Measurements from ENCODE around the gene EEF1G. TPM values are rescaled to one million over a fixed set of nuclear protein-coding genes. Genes with fewer than 3 reads are reported as not detected.

The EEF1G gene
- total and polyA plus RNA-seq, 9 of the 15 experiments (the other 6 are each of a cell fraction or from before 2014, with no cell fraction given), result 985 to 2,349 (median 2,035) TPM

GRCh38 chr11:62593434-62594044 lies 19.8 kb upstream of the EEF1G start (continued):
- TF ChIP-seq, protein P1, sequence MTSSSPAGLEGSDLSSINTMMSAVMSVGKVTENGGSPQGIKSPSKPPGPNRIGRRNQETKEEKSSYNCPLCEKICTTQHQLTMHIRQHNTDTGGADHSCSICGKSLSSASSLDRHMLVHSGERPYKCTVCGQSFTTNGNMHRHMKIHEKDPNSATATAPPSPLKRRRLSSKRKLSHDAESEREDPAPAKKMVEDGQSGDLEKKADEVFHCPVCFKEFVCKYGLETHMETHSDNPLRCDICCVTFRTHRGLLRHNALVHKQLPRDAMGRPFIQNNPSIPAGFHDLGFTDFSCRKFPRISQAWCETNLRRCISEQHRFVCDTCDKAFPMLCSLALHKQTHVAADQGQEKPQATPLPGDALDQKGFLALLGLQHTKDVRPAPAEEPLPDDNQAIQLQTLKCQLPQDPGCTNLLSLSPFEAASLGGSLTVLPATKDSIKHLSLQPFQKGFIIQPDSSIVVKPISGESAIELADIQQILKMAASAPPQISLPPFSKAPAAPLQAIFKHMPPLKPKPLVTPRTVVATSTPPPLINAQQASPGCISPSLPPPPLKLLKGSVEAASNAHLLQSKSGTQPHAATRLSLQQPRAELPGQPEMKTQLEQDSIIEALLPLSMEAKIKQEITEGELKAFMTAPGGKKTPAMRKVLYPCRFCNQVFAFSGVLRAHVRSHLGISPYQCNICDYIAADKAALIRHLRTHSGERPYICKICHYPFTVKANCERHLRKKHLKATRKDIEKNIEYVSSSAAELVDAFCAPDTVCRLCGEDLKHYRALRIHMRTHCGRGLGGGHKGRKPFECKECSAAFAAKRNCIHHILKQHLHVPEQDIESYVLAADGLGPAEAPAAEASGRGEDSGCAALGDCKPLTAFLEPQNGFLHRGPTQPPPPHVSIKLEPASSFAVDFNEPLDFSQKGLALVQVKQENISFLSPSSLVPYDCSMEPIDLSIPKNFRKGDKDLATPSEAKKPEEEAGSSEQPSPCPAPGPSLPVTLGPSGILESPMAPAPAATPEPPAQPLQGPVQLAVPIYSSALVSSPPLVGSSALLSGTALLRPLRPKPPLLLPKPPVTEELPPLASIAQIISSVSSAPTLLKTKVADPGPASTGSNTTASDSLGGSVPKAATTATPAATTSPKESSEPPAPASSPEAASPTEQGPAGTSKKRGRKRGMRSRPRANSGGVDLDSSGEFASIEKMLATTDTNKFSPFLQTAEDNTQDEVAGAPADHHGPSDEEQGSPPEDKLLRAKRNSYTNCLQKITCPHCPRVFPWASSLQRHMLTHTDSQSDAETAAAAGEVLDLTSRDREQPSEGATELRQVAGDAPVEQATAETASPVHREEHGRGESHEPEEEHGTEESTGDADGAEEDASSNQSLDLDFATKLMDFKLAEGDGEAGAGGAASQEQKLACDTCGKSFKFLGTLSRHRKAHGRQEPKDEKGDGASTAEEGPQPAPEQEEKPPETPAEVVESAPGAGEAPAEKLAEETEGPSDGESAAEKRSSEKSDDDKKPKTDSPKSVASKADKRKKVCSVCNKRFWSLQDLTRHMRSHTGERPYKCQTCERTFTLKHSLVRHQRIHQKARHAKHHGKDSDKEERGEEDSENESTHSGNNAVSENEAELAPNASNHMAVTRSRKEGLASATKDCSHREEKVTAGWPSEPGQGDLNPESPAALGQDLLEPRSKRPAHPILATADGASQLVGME (CRISPR knock-in tag; IDR thresholded peaks at IDR 0.05), result no peak
- TF ChIP-seq HMG20A (CRISPR knock-in tag; conservative IDR thresholded peaks at IDR 0.05), result no peak
- no peak for TF ChIP-seq CHD1 (IDR thresholded peaks at IDR 0.05; ENCODE audit: low read length)
- TF ChIP-seq CC2D1A (IDR thresholded peaks at IDR 0.05), result no peak

Measured in K562 (cell line).